HepG2 (cell line): ENCODE measurements around the gene OR7D2. TPM values are rescaled to one million over a fixed set of nuclear protein-coding genes. Genes with fewer than 3 reads are reported as not detected.

ENCODE experiments used
- ATAC-seq: fragments of 200-7000 bp; cut with Tn5 transposase; 3 replicates; pipeline ENCODE4 v1.9.1; 2020; ENCODE audit warnings: mild to moderate bottlenecking, moderate library complexity
- BruUV-seq: library from RNA; stranded (reverse); fragments of 400-500 nt; replicated peaks from 2 replicates; lab custom pipeline; 2021; lab: Mats Ljungman, UMichigan
- CTCF ChIA-PET: fragments of 300-600 bp; formaldehyde crosslinking; extraction: SDS; loops from one replicate; lab custom pipeline; 2021; ENCODE audit warnings: low total read pairs, inconsistent platforms, low intra/inter-chr PET ratio; lab: Yijun Ruan, JAX
- POLR2A ChIA-PET: fragments of 350-600 bp; sonication (Branson Sonifier 250); formaldehyde crosslinking; loops from one replicate; lab custom pipeline; 2020; ENCODE audit warnings: antibody characterized with exemption, inconsistent platforms; lab: Yijun Ruan, JAX
- DNase-seq: peaks from one replicate; pipeline ENCODE4 v3.0.0-alpha.2; 2015; ENCODE audit warnings: low spot score
- FAIRE-seq: peaks from 3 replicates; lab custom pipeline; 2011; peaks lifted over from hg19 to GRCh38; lab: Jason Lieb, UNC
- H2AFZ ChIP-seq: one replicate; pipeline ENCODE4 v1.6.1; 2011; ENCODE audit warnings: low read length, inconsistent platforms
- H3K27ac ChIP-seq: fragments of 300-600 bp; 3 replicates; pipeline ENCODE4 v1.8.0; 2011; ENCODE audit warnings: mixed run types, mild to moderate bottlenecking, mixed read lengths, low read length, inconsistent platforms; ENCODE audit not compliant: insufficient read depth; ENCODE audit errors: extremely low read length
- H3K27me3 ChIP-seq, 2 experiments: fragments of 200-600 bp in 1 of 2; 2 replicates in 1 of 2; 3 replicates in 1 of 2; pipeline versions ENCODE4 v1.6.0 to v1.8.0; 2011; ENCODE audit warnings: low read length in 2 of 2, mild to moderate bottlenecking in 2 of 2, moderate library complexity in 2 of 2, inconsistent platforms in 1 of 2; ENCODE audit not compliant: insufficient read depth in 2 of 2, control insufficient read depth in 1 of 2
- H3K36me3 ChIP-seq, 2 experiments: fragments of 200-600 bp in 1 of 2; replicated peaks in 1 of 2; 2 replicates in 1 of 2; 3 replicates in 1 of 2; pipeline versions ENCODE4 v1.5.1 to v1.8.0; 2011; ENCODE audit warnings: low read length in 2 of 2, inconsistent platforms in 1 of 2; ENCODE audit not compliant: insufficient read depth in 2 of 2, control insufficient read depth in 1 of 2
- H3K4me1 ChIP-seq: 2 replicates; pipeline ENCODE4 v1.5.1; 2012; ENCODE audit warnings: low read length, inconsistent platforms; ENCODE audit not compliant: insufficient read depth
- H3K4me2 ChIP-seq: 2 replicates; pipeline ENCODE4 v1.6.0; 2011; ENCODE audit warnings: low read depth, low read length, inconsistent platforms
- H3K4me3 ChIP-seq, 3 experiments: fragments of 200-600 bp in 1 of 3; sonication (generic), shearing (Covaris generic) in 1 of 3; replicated peaks in 1 of 3; 2 replicates each; pipeline ENCODE4 v1.5.1; 2011 to 2016; ENCODE audit warnings: low read length in 3 of 3, inconsistent platforms in 2 of 3, low read depth in 2 of 3, mild to moderate bottlenecking in 2 of 3, control low read depth in 1 of 3, mixed read lengths in 1 of 3; ENCODE audit not compliant: insufficient read depth in 1 of 3
- H3K79me2 ChIP-seq: one replicate; pipeline ENCODE4 v1.6.1; 2011; ENCODE audit warnings: low read length, inconsistent platforms; ENCODE audit not compliant: insufficient read depth
- H3K9ac ChIP-seq: 2 replicates; pipeline ENCODE4 v1.6.0; 2011; ENCODE audit warnings: mild to moderate bottlenecking, low read depth, low read length, inconsistent platforms; ENCODE audit not compliant: insufficient read depth
- H3K9me3 ChIP-seq: 2 replicates; pipeline ENCODE4 v1.5.1; 2012; ENCODE audit warnings: mild to moderate bottlenecking, low read length
- H4K20me1 ChIP-seq: 2 replicates; pipeline ENCODE4 v1.6.0; 2011; ENCODE audit warnings: inconsistent platforms, mild to moderate bottlenecking, low read length, moderate library complexity; ENCODE audit not compliant: insufficient read depth
- ADNP ChIP-seq: sonication (generic); formaldehyde crosslinking; IDR thresholded peaks from 2 replicates; pipeline ENCODE4 v1.4.0; 2020; ENCODE audit warnings: missing genetic modification reagents
- HMG20A ChIP-seq: IDR thresholded peaks from 2 replicates; pipeline ENCODE4 v1.6.1; 2016; ENCODE audit warnings: borderline replicate concordance
- HMG20B ChIP-seq: conservative IDR thresholded peaks from 2 replicates; pipeline ENCODE4 v1.6.1; 2016; ENCODE audit warnings: missing genetic modification reagents, missing compliant biosample characterization
- HNRNPH1 ChIP-seq: fragments of 200-400 bp; formaldehyde crosslinking; optimal IDR thresholded peaks from 2 replicates; pipeline ENCODE3; 2017; ENCODE audit warnings: mild to moderate bottlenecking, low read depth, low read length
- HNRNPK ChIP-seq: fragments of 200-400 bp; formaldehyde crosslinking; IDR thresholded peaks from 2 replicates; pipeline ENCODE4 v1.6.1; 2018; ENCODE audit warnings: low read length, low read depth, moderate library complexity, mild to moderate bottlenecking; ENCODE audit not compliant: poor library complexity, severe bottlenecking
- NFRKB ChIP-seq: fragments of 450-650 bp; IDR thresholded peaks from 2 replicates; pipeline ENCODE4 v1.6.1; 2017
- PAX8 ChIP-seq: sonication (generic); formaldehyde crosslinking; IDR thresholded peaks from 2 replicates; pipeline ENCODE4 v1.8.0; 2022; ENCODE audit warnings: mild to moderate bottlenecking, missing genetic modification reagents, borderline replicate concordance
- SYNCRIP ChIP-seq: fragments of 200-400 bp; formaldehyde crosslinking; IDR thresholded peaks from 2 replicates; pipeline ENCODE4 v1.6.1; 2018; ENCODE audit warnings: mild to moderate bottlenecking, low read depth, low read length; ENCODE audit not compliant: insufficient read depth
- U2AF1 ChIP-seq: fragments of 200-400 bp; formaldehyde crosslinking; optimal IDR thresholded peaks from 2 replicates; pipeline ENCODE3; 2017; ENCODE audit warnings: mild to moderate bottlenecking, low read depth, low read length
- ZBTB7A ChIP-seq: sonication (generic); formaldehyde crosslinking; IDR thresholded peaks from 2 replicates; pipeline ENCODE4 v1.8.0; 2022; ENCODE audit warnings: mild to moderate bottlenecking, missing genetic modification reagents
- ZNF292 ChIP-seq: sonication (generic); formaldehyde crosslinking; IDR thresholded peaks from 2 replicates; pipeline ENCODE4 v1.8.1; 2022; ENCODE audit warnings: mild to moderate bottlenecking, low read depth, missing genetic modification reagents, borderline replicate concordance
- ZNF678 ChIP-seq: sonication (generic); formaldehyde crosslinking; IDR thresholded peaks from 2 replicates; pipeline ENCODE4 v1.4.0; 2020; ENCODE audit warnings: mild to moderate bottlenecking, missing genetic modification reagents
- ZNF878 ChIP-seq: sonication (generic); formaldehyde crosslinking; IDR thresholded peaks from 2 replicates; pipeline ENCODE4 v1.8.1; 2023; ENCODE audit warnings: mild to moderate bottlenecking, missing genetic modification reagents, moderate library complexity
- WGBS: methylation state at CpG from one replicate; pipeline ENCODE4 v1.1.6; 2017; ENCODE audit warnings: low lambda C conversion rate; 5-methylcytosine and 5-hydroxymethylcytosine counted together
- in situ Hi-C: cut with HindIII; loops from 2 replicates; pipeline ENCODE4 v1.10.0; 2017; ENCODE audit warnings: low pct_unique_long_range_greater_than_20kb; ENCODE audit not compliant: extremely low pct_ligation_motif_present
- intact Hi-C: fragments of 100-400 bp; cut with micrococcal nuclease; formaldehyde crosslinking; loops from one replicate; pipeline ENCODE4 v1.10.0; 2022; ENCODE audit not compliant: unreplicated experiment
- polyA plus RNA-seq, 8 experiments: library from polyadenylated mRNA; depleted of rRNA in 3 of 8; stranded (reverse) in 7 of 8; unstranded in 1 of 8; fragments of >200 nt; fragmentation: Illumina TruSeq in 4 of 8; extraction: Trizol in 4 of 8; gene quantifications; 2 replicates each; pipeline versions ENCODE4 v1.2.1 to v1.2.3, GENCODE V29; 2011 to 2016; ENCODE audit warnings: low read depth in 4 of 8, missing spikeins in 1 of 8, mixed read lengths in 1 of 8; ENCODE audit not compliant: insufficient read depth in 1 of 8
- total RNA-seq, 5 experiments: library from RNA; depleted of rRNA; stranded (reverse); fragments of >200 nt; fragmentation: Illumina TruSeq; extraction: Trizol; gene quantifications; 2 replicates each; pipeline ENCODE4 v1.2.3, GENCODE V29; 2016; ENCODE audit warnings: low read depth in 1 of 5
- TF ChIP-seq, protein P1 (sequence below): conservative IDR thresholded peaks from 2 replicates; pipeline ENCODE4 v1.6.1; 2018; ENCODE audit warnings: missing genetic modification reagents

Gene OR7D2
- total and polyA plus RNA-seq, 2 of the 13 experiments (the other 11 are each of a cell fraction or from before 2014, with no cell fraction given) = 0.07 TPM; not detected in 1

DNA sequence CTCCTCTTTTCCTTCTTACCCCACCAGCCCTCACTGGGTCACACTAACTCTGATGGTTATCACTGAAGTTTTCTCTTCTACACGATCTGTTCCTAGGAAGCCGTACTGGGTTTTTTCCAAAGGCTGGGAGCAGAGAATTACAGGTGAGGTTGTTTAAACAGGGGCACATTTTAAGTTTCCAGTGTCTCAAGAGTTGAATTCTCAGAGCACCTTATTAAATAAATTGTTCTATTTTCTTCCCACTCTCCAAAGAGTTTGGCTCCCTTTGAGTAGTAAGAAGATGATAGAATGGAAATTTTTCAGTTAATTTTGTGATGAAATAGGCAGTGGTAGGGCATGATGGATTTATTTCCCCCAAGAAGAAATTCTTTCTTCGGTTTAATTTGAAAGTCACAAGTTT, 40.7 kb downstream of the OR7D2 start, which contains the start of gene OR7D4:
Gene OR7D4, minus strand, starts transcription at position 101 of the 400 bp plus-strand sequence. CDS start 4,752 bp downstream, outside the sequence.
- no TSS peak for BruUV-seq
- no peak for ATAC-seq
- no peak for FAIRE-seq
- Histone ChIP-seq H3K9ac (no peak within 1 kb of the TSS), H4K20me1 (no peaks in the 10 kb centered on the region), H3K4me2 (no peak within 1 kb of the TSS), H3K9me3 (0 out of 2 replicates have a peak, but pooled peaks cover 5% of the 10 kb centered on the region), H3K4me1 (no peaks in the 10 kb centered on the region), H3K36me3 (no peaks in the 10 kb centered on the region), H3K79me2 (no peaks in the 10 kb centered on the region), H3K27me3 (no peaks in the 10 kb centered on the region), H3K4me3 (no peak within 1 kb of the TSS), H3K27ac (no peak within 1 kb of the TSS), H2AFZ (no peak within 1 kb of the TSS)
- whole genome bisulfite sequencing = under 1% methylated on average over 3 of the region's 3 CpGs
- ChIA-PET POLR2A (no interaction called here), CTCF (no interaction called here)
- TF ChIP-seq ZNF292 (CRISPR knock-in tag) = no peak
- no peak for TF ChIP-seq PAX8 (CRISPR knock-in tag)
- TF ChIP-seq HNRNPH1 = no peak
- TF ChIP-seq U2AF1 = no peak
- no peak for TF ChIP-seq NFRKB
- no peak for TF ChIP-seq HMG20B
- no peak for TF ChIP-seq ADNP
- no peak for TF ChIP-seq ZBTB7A (CRISPR knock-in tag)
- no peak for TF ChIP-seq ZNF678
- no peak for TF ChIP-seq HNRNPK
- TF ChIP-seq SYNCRIP = no peak
- TF ChIP-seq, protein P1, sequence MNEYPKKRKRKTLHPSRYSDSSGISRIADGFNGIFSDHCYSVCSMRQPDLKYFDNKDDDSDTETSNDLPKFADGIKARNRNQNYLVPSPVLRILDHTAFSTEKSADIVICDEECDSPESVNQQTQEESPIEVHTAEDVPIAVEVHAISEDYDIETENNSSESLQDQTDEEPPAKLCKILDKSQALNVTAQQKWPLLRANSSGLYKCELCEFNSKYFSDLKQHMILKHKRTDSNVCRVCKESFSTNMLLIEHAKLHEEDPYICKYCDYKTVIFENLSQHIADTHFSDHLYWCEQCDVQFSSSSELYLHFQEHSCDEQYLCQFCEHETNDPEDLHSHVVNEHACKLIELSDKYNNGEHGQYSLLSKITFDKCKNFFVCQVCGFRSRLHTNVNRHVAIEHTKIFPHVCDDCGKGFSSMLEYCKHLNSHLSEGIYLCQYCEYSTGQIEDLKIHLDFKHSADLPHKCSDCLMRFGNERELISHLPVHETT (CRISPR knock-in tag) = no peak
- TF ChIP-seq ZNF878 (CRISPR knock-in tag) = no peak
- TF ChIP-seq HMG20A (CRISPR knock-in tag) = no peak
- intact Hi-C loops (no loop called here), in situ Hi-C loops (no loop called here)
- DNase-seq = no peak

Other genes starting within 250 kb of the OR7D2 start
- gene MUC16, start 168.6 kb upstream of the OR7D2 start, total RNA-seq (2016; rRNA removed; fragmentation: Illumina TruSeq; extraction: Trizol) = not detected in 2 replicates
- gene MUC16, start 168.6 kb upstream of the OR7D2 start, polyA plus RNA-seq (2011; rRNA removed) = not detected in 2 replicates
- gene OR1M1, start 91.9 kb upstream of the OR7D2 start, total RNA-seq (2016; rRNA removed; fragmentation: Illumina TruSeq; extraction: Trizol) = not detected in 2 replicates
- gene OR1M1, start 91.9 kb upstream of the OR7D2 start, polyA plus RNA-seq (2011; rRNA removed) = 0.07 TPM in 1 of 2 replicates, not detected in the other
- not detected in 2 replicates for gene OR7G2, start 71.5 kb upstream of the OR7D2 start, total RNA-seq (2016; rRNA removed; fragmentation: Illumina TruSeq; extraction: Trizol)
- not detected in 2 replicates for gene OR7G2, start 71.5 kb upstream of the OR7D2 start, polyA plus RNA-seq (2011; rRNA removed)
- gene OR7G1, start 63.2 kb upstream of the OR7D2 start, total RNA-seq (2016; rRNA removed; fragmentation: Illumina TruSeq; extraction: Trizol) = not detected in 2 replicates
- not detected in 2 replicates for gene OR7G1, start 63.2 kb upstream of the OR7D2 start, polyA plus RNA-seq (2011; rRNA removed)
- not detected in 2 replicates for gene OR7G3, start 52.0 kb upstream of the OR7D2 start, total RNA-seq (2016; rRNA removed; fragmentation: Illumina TruSeq; extraction: Trizol)
- not detected in 2 replicates for gene OR7G3, start 52.0 kb upstream of the OR7D2 start, polyA plus RNA-seq (2011; rRNA removed)
- 27.9 and 31.0 TPM in 2 replicates for gene ZNF317, start 38.6 kb upstream of the OR7D2 start, total RNA-seq (2016; rRNA removed; fragmentation: Illumina TruSeq; extraction: Trizol)
- gene ZNF317, start 38.6 kb upstream of the OR7D2 start, polyA plus RNA-seq (2011; rRNA removed) = 14.0 and 15.2 TPM in 2 replicates
- not detected in 2 replicates for gene OR7D4, start 40.6 kb downstream of the OR7D2 start, total RNA-seq (2016; rRNA removed; fragmentation: Illumina TruSeq; extraction: Trizol)
- gene OR7D4, start 40.6 kb downstream of the OR7D2 start, polyA plus RNA-seq (2011; rRNA removed) = not detected in 2 replicates
- gene OR7E24, start 72.0 kb downstream of the OR7D2 start, total RNA-seq (2016; rRNA removed; fragmentation: Illumina TruSeq; extraction: Trizol) = not detected in 2 replicates
- not detected in 2 replicates for gene OR7E24, start 72.0 kb downstream of the OR7D2 start, polyA plus RNA-seq (2011; rRNA removed)
- 2.2 and 2.7 TPM in 2 replicates for gene ZNF699, start 130.9 kb downstream of the OR7D2 start, total RNA-seq (2016; rRNA removed; fragmentation: Illumina TruSeq; extraction: Trizol)
- gene ZNF699, start 130.9 kb downstream of the OR7D2 start, polyA plus RNA-seq (2011; rRNA removed) = 0.33 and 0.77 TPM in 2 replicates
- 9.5 and 9.8 TPM in 2 replicates for gene ZNF559, start 145.2 kb downstream of the OR7D2 start, total RNA-seq (2016; rRNA removed; fragmentation: Illumina TruSeq; extraction: Trizol)
- gene ZNF559, start 145.2 kb downstream of the OR7D2 start, polyA plus RNA-seq (2011; rRNA removed) = 5.6 and 6.3 TPM in 2 replicates
- 0.71 and 0.84 TPM in 2 replicates for gene ZNF177, start 184.0 kb downstream of the OR7D2 start, total RNA-seq (2016; rRNA removed; fragmentation: Illumina TruSeq; extraction: Trizol)
- 0.62 and 0.90 TPM in 2 replicates for gene ZNF177, start 184.0 kb downstream of the OR7D2 start, polyA plus RNA-seq (2011; rRNA removed)